ENCODE measurements around the gene HERC5.

- no peak for TF ChIP-seq CTCF (IDR thresholded peaks at IDR 0.05)
- no peak for TF ChIP-seq EP300 (IDR thresholded peaks at IDR 0.05)
These were observed 17.7 kb upstream of the HERC5 start for GRCh38 chr4:88439161-88439760.

Measured in A549 (cell line).